Measurements from ENCODE around the gene RFX8.

RFX8 gene

GRCh38 chr2:101361121-101361520, 113.8 kb downstream of the RFX8 start:
- no peak for DNase-seq (ENCODE audit: low spot score)
- in situ Hi-C loops (cut with MboI; ENCODE audit: low sequenced_read_pairs, unreplicated experiment) = no loop called here
- TF ChIP-seq CTCF (IDR thresholded peaks at IDR 0.05; ENCODE audit: borderline replicate concordance, control extremely low read depth, extremely low read depth, insufficient read depth, missing control alignments) = no peak

- in situ Hi-C loops (cut with MboI; ENCODE audit: low sequenced_read_pairs, unreplicated experiment) = no loop called here
- DNase-seq (ENCODE audit: low spot score) = no peak
- TF ChIP-seq CTCF (IDR thresholded peaks at IDR 0.05; ENCODE audit: borderline replicate concordance, control extremely low read depth, extremely low read depth, insufficient read depth, missing control alignments) = no peak
These were observed 114.7 kb downstream of the RFX8 start for GRCh38 chr2:101360232-101360631.

- in situ Hi-C loops (cut with MboI; ENCODE audit: low sequenced_read_pairs, unreplicated experiment) = no loop called here
- DNase-seq (ENCODE audit: low spot score) = no peak
- no peak for TF ChIP-seq CTCF (IDR thresholded peaks at IDR 0.05; ENCODE audit: borderline replicate concordance, control extremely low read depth, extremely low read depth, insufficient read depth, missing control alignments)
These were observed 115.4 kb downstream of the RFX8 start for GRCh38 chr2:101359410-101359954.

- TF ChIP-seq CTCF (IDR thresholded peaks at IDR 0.05; ENCODE audit: borderline replicate concordance, control extremely low read depth, extremely low read depth, insufficient read depth, missing control alignments) = no peak
- in situ Hi-C loops (cut with MboI; ENCODE audit: low sequenced_read_pairs, unreplicated experiment) = no loop called here
- DNase-seq (ENCODE audit: low spot score) = no peak
These were observed 117.5 kb downstream of the RFX8 start for GRCh38 chr2:101357376-101357775.

GRCh38 chr2:101356521-101356920, 118.4 kb downstream of the RFX8 start:
- TF ChIP-seq CTCF (IDR thresholded peaks at IDR 0.05; ENCODE audit: borderline replicate concordance, control extremely low read depth, extremely low read depth, insufficient read depth, missing control alignments) = no peak
- in situ Hi-C loops (cut with MboI; ENCODE audit: low sequenced_read_pairs, unreplicated experiment) = no loop called here
- no peak for DNase-seq (ENCODE audit: low spot score)

- no peak for DNase-seq (ENCODE audit: low spot score)
- in situ Hi-C loops (cut with MboI; ENCODE audit: low sequenced_read_pairs, unreplicated experiment) = no loop called here
- TF ChIP-seq CTCF (IDR thresholded peaks at IDR 0.05; ENCODE audit: borderline replicate concordance, control extremely low read depth, extremely low read depth, insufficient read depth, missing control alignments) = no peak
These were observed 118.9 kb downstream of the RFX8 start for GRCh38 chr2:101356055-101356454.
